Astrocyte of the cerebellum (primary cell): ENCODE results near the gene MEX3C.

Experiments used
- DNase-seq: peaks from one replicate; pipeline ENCODE4 v3.0.0-alpha.2; 2011; ENCODE audit warnings: low read depth
- H3K4me3 ChIP-seq: 2 replicates; pipeline ENCODE4 v1.5.1; 2011; ENCODE audit warnings: mild to moderate bottlenecking, low read depth, low read length, moderate library complexity
- CTCF ChIP-seq: IDR thresholded peaks from 2 replicates; pipeline ENCODE4 v1.5.1; 2012; ENCODE audit warnings: low read length, low read depth, moderate library complexity, mild to moderate bottlenecking; ENCODE audit errors: missing control alignments
- in situ Hi-C: cut with HindIII; loops from 2 replicates; pipeline ENCODE4 v1.10.0; 2017; ENCODE audit warnings: low sequenced_read_pairs

MEX3C gene

GRCh38 chr18:51168960-51169662 lies 28.4 kb downstream of the MEX3C start:
- TF ChIP-seq CTCF, result no peak
- in situ Hi-C loops, result no loop called here
- H3K4me3 ChIP-seq, result no peak overlapping the region
- DNase-seq, result no peak

- no peak for DNase-seq
- TF ChIP-seq CTCF, result no peak
- no peak overlapping the region for H3K4me3 ChIP-seq
- in situ Hi-C loops, result no loop called here
Observed at GRCh38 chr18:51168026-51168742, 29.3 kb downstream of the MEX3C start.

- in situ Hi-C loops, result no loop called here
- no peak overlapping the region for H3K4me3 ChIP-seq
- no peak for TF ChIP-seq CTCF
- no peak for DNase-seq
Observed at GRCh38 chr18:51165296-51165695, 32.2 kb downstream of the MEX3C start.

- DNase-seq, result no peak
- no peak for TF ChIP-seq CTCF
- in situ Hi-C loops, result no loop called here
- H3K4me3 ChIP-seq, result no peak overlapping the region
Observed at GRCh38 chr18:51164761-51165281, 32.7 kb downstream of the MEX3C start.

GRCh38 chr18:51164342-51164741 lies 33.1 kb downstream of the MEX3C start:
- DNase-seq, result no peak
- no peak overlapping the region for H3K4me3 ChIP-seq
- TF ChIP-seq CTCF, result no peak
- in situ Hi-C loops, result no loop called here

GRCh38 chr18:51163543-51163942 lies 33.9 kb downstream of the MEX3C start:
- no peak overlapping the region for H3K4me3 ChIP-seq
- DNase-seq, result no peak
- no peak for TF ChIP-seq CTCF
- in situ Hi-C loops, result no loop called here
